MM.1S (cell line): ENCODE data around the gene C10orf67.

Experiments
- EZH2 ChIP-seq: fragments of 300-600 bp; sonication (generic); optimal IDR thresholded peaks from 2 replicates; pipeline ENCODE3; 2017; ENCODE audit warnings: low read depth, mild to moderate bottlenecking, antibody characterized with exemption, low read length, mixed read lengths
- TF ChIP-seq, protein P1 (sequence below): fragments of 300-600 bp; sonication (generic); IDR thresholded peaks from 2 replicates; pipeline ENCODE4 v1.5.1; 2016; ENCODE audit warnings: antibody characterized with exemption, low read length, mixed read lengths

DNA sequence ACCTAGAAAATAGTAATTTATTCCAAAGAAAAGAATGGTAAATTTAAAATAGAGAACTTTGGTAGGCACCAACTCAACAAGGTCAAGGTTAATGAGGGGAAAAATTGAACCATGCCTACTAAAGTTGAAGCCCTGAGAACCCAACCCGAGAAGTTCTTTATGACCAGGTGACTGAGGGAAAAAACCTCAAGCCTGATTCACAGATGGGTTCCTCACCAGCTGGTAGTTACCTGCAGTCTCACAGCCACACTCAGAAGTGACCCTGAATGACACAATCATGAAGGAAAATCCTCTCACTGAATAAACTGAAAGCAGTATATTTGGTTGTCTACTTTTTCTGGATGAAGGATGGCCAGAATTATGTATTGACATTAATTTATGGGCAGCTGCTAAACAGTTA is 7.0 kb downstream of the C10orf67 start:
- TF ChIP-seq, protein P1, sequence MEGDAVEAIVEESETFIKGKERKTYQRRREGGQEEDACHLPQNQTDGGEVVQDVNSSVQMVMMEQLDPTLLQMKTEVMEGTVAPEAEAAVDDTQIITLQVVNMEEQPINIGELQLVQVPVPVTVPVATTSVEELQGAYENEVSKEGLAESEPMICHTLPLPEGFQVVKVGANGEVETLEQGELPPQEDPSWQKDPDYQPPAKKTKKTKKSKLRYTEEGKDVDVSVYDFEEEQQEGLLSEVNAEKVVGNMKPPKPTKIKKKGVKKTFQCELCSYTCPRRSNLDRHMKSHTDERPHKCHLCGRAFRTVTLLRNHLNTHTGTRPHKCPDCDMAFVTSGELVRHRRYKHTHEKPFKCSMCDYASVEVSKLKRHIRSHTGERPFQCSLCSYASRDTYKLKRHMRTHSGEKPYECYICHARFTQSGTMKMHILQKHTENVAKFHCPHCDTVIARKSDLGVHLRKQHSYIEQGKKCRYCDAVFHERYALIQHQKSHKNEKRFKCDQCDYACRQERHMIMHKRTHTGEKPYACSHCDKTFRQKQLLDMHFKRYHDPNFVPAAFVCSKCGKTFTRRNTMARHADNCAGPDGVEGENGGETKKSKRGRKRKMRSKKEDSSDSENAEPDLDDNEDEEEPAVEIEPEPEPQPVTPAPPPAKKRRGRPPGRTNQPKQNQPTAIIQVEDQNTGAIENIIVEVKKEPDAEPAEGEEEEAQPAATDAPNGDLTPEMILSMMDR: no peak
- TF ChIP-seq EZH2: no peak
